ENCODE results near the gene CLMP.
"Not testable (repeated sequence)": the region's sequence is repeated elsewhere in the genome, so short reads cannot be mapped to it uniquely, and the experiment has no call there.

CLMP gene

GRCh38 chr11:123073343-123074057 is 121.5 kb downstream of the CLMP start:
- DNase-seq, result no peak

GRCh38 chr11:123072762-123073161 is 122.3 kb downstream of the CLMP start:
- no peak for DNase-seq

- no peak for DNase-seq
Observed at GRCh38 chr11:123072332-123072761, 122.7 kb downstream of the CLMP start.

- no peak for DNase-seq
Observed at GRCh38 chr11:123069908-123070821, 124.9 kb downstream of the CLMP start.

GRCh38 chr11:123065621-123066020 is 129.4 kb downstream of the CLMP start:
- DNase-seq, result no peak

- DNase-seq, result peak in 1 of 2 donors; percentile 41
Observed at GRCh38 chr11:123063826-123064657, 131.0 kb downstream of the CLMP start.

- DNase-seq, result peak; percentile 44 to 56
Observed at GRCh38 chr11:123062892-123063825, 131.9 kb downstream of the CLMP start.

GRCh38 chr11:123062158-123062891 is 132.7 kb downstream of the CLMP start:
- peak; percentile 99 to 100 for DNase-seq

- DNase-seq, result peak; percentile 79
Observed at GRCh38 chr11:123061403-123062157, 133.5 kb downstream of the CLMP start, which contains the start of gene HSPA8. Gene HSPA8, minus strand, starts transcription at chr11:123062136. Its CDS starts 812 bp downstream, at chr11:123061324.

- peak; percentile 43 to 53 for DNase-seq
Observed at GRCh38 chr11:123060277-123061000, 134.6 kb downstream of the CLMP start.

GRCh38 chr11:123059041-123059920 is 135.8 kb downstream of the CLMP start:
- not testable (repeated sequence) for DNase-seq

GRCh38 chr11:123057661-123058305 is 137.3 kb downstream of the CLMP start:
- no peak for DNase-seq

- no peak for DNase-seq
Observed at GRCh38 chr11:123056835-123057491, 138.1 kb downstream of the CLMP start.

- DNase-seq, result peak in 1 of 2 donors; percentile 31
Observed at GRCh38 chr11:123055191-123055901, 139.7 kb downstream of the CLMP start.

- DNase-seq, result peak in 1 of 2 donors; percentile 46
Observed at GRCh38 chr11:123054301-123055065, 140.6 kb downstream of the CLMP start.

Data from stimulated activated CD4-positive, alpha-beta T cell treated with anti-CD3 and anti-CD28 coated beads, Interleukin-2, amount 100 ng/mL, for 24 hours (primary cell).